H1 (cell line): ENCODE data around the gene TOR1B. TPM values are rescaled to one million over a fixed set of nuclear protein-coding genes. Genes with fewer than 3 reads are reported as not detected.
A peak's percentile ranks its signal among the peaks of the same experiment; 100 is the strongest.

ENCODE experiments used
- CTCF ChIA-PET: fragments of 300-600 bp; sonication (Branson Sonifier 250); formaldehyde crosslinking; loops from one replicate; lab custom pipeline; 2021; ENCODE audit not compliant: partially characterized antibody; lab: Charles Lee
- POLR2A ChIA-PET: fragments of 300-600 bp; sonication (Branson Sonifier 250); formaldehyde crosslinking; loops from one replicate; lab custom pipeline; 2021; ENCODE audit warnings: inconsistent platforms; ENCODE audit not compliant: partially characterized antibody; lab: Charles Lee
- DNase-seq, 2 experiments: peaks; one replicate each; pipeline versions ENCODE4 v3.0.0 to v3.0.0-alpha.2; 2010 to 2022; ENCODE audit warnings: low spot score in 2 of 2, low read depth in 1 of 2, mixed read lengths in 1 of 2
- FAIRE-seq: peaks from 2 replicates; lab custom pipeline; 2011; peaks lifted over from hg19 to GRCh38; lab: Jason Lieb, UNC
- H2AFZ ChIP-seq: 2 replicates; pipeline ENCODE4 v1.8.1; 2012; ENCODE audit warnings: low read length, inconsistent platforms
- H2AK5ac ChIP-seq: 2 replicates; pipeline ENCODE4 v1.6.1; 2013; ENCODE audit warnings: low read depth, low read length
- H2BK120ac ChIP-seq: replicated peaks from 2 replicates; pipeline ENCODE3; 2013; ENCODE audit warnings: low read depth, low read length, inconsistent platforms
- H2BK12ac ChIP-seq: 2 replicates; pipeline ENCODE4 v1.6.1; 2013; ENCODE audit warnings: low read depth, low read length
- H2BK15ac ChIP-seq: 2 replicates; pipeline ENCODE4 v1.6.1; 2013; ENCODE audit warnings: low read length
- H2BK20ac ChIP-seq: 2 replicates; pipeline ENCODE4 v1.6.1; 2013; ENCODE audit warnings: low read length
- H2BK5ac ChIP-seq: 2 replicates; pipeline ENCODE4 v1.6.1; 2013; ENCODE audit warnings: low read depth, low read length
- H3K14ac ChIP-seq: 2 replicates; pipeline ENCODE4 v1.6.1; 2013; ENCODE audit warnings: inconsistent platforms; ENCODE audit not compliant: insufficient read length
- H3K18ac ChIP-seq: 2 replicates; pipeline ENCODE4 v1.6.1; 2013; ENCODE audit warnings: low read length; ENCODE audit errors: extremely low read depth
- H3K23ac ChIP-seq: 2 replicates; pipeline ENCODE4 v1.6.1; 2013; ENCODE audit warnings: inconsistent platforms; ENCODE audit not compliant: insufficient read length
- H3K23me2 ChIP-seq: 2 replicates; pipeline ENCODE4 v1.6.1; 2013; ENCODE audit warnings: low read depth, low read length
- H3K27ac ChIP-seq: 2 replicates; pipeline ENCODE4 v1.6.1; 2011; ENCODE audit warnings: low read depth, low read length, inconsistent platforms
- H3K27me3 ChIP-seq, 4 experiments: replicated peaks in 1 of 4; 1 replicate in 1 of 4; 2 replicates in 3 of 4; pipeline versions ENCODE4 v1.6.1 to v1.8.1; 2011 to 2013; ENCODE audit warnings: low read length in 3 of 4, mild to moderate bottlenecking in 3 of 4, inconsistent platforms in 2 of 4, mixed read lengths in 2 of 4, moderate library complexity in 1 of 4; ENCODE audit not compliant: control insufficient read depth in 3 of 4, insufficient read depth in 3 of 4; ENCODE audit errors: extremely low read depth in 1 of 4
- H3K36me3 ChIP-seq, 4 experiments: 2 replicates each; pipeline versions ENCODE4 v1.6.1 to v1.8.1; 2011 to 2013; ENCODE audit warnings: mild to moderate bottlenecking in 4 of 4, low read length in 3 of 4, moderate library complexity in 2 of 4, control low read depth in 1 of 4, inconsistent platforms in 1 of 4; ENCODE audit not compliant: insufficient read depth in 4 of 4, control insufficient read depth in 2 of 4
- H3K4ac ChIP-seq: replicated peaks from 2 replicates; pipeline ENCODE3; 2013; ENCODE audit warnings: low read length, low read depth, mixed read lengths, inconsistent platforms; ENCODE audit not compliant: insufficient read length
- H3K4me1 ChIP-seq, 4 experiments: replicated peaks in 1 of 4; 1 replicate in 1 of 4; 2 replicates in 3 of 4; pipeline versions ENCODE4 v1.6.1 to v1.8.1; 2011 to 2013; ENCODE audit warnings: low read length in 3 of 4, inconsistent platforms in 2 of 4, mixed read lengths in 1 of 4; ENCODE audit not compliant: insufficient read depth in 4 of 4, control insufficient read depth in 3 of 4
- H3K4me2 ChIP-seq, 2 experiments: 2 replicates each; pipeline versions ENCODE4 v1.6.1 to v1.8.1; 2011 to 2013; ENCODE audit warnings: low read depth in 2 of 2, low read length in 2 of 2, control low read depth in 1 of 2, inconsistent platforms in 1 of 2, mild to moderate bottlenecking in 1 of 2; ENCODE audit not compliant: insufficient read depth in 1 of 2
- H3K4me3 ChIP-seq, 4 experiments: fragments of 200-600, 300-600 bp in 1 of 4; sonication (generic), shearing (Covaris generic), sonication (Bioruptor Twin) in 1 of 4; 2 replicates each; pipeline versions ENCODE4 v1.5.1 to v1.8.1; 2011 to 2016; ENCODE audit warnings: low read length in 4 of 4, low read depth in 3 of 4, control low read depth in 2 of 4, inconsistent platforms in 2 of 4, mild to moderate bottlenecking in 2 of 4, mixed read lengths in 1 of 4, moderate library complexity in 1 of 4; ENCODE audit not compliant: insufficient read depth in 2 of 4; ENCODE audit errors: extremely low read depth in 1 of 4
- H3K56ac ChIP-seq: replicated peaks from 2 replicates; pipeline ENCODE3; 2013; ENCODE audit warnings: low read depth, mild to moderate bottlenecking, mixed read lengths, low read length, inconsistent platforms; ENCODE audit not compliant: insufficient read length
- H3K79me1 ChIP-seq: 2 replicates; pipeline ENCODE4 v1.6.1; 2013; ENCODE audit warnings: low read depth, low read length, control low read depth
- H3K79me2 ChIP-seq, 2 experiments: 2 replicates each; pipeline versions ENCODE4 v1.6.1 to v1.8.1; 2012 to 2013; ENCODE audit warnings: low read length in 2 of 2, mild to moderate bottlenecking in 2 of 2, inconsistent platforms in 1 of 2; ENCODE audit not compliant: insufficient read depth in 2 of 2, control insufficient read depth in 1 of 2
- H3K9ac ChIP-seq, 4 experiments: replicated peaks in 1 of 4; 1 replicate in 1 of 4; 2 replicates in 3 of 4; pipeline versions ENCODE4 v1.6.1 to v1.8.1; 2011 to 2013; ENCODE audit warnings: low read depth in 3 of 4, low read length in 3 of 4, control low read depth in 2 of 4, mild to moderate bottlenecking in 2 of 4, moderate library complexity in 2 of 4, inconsistent platforms in 1 of 4; ENCODE audit errors: extremely low read depth in 1 of 4
- H3K9me3 ChIP-seq, 2 experiments: 2 replicates each; pipeline versions ENCODE4 v1.6.1 to v1.8.1; 2012 to 2013; ENCODE audit warnings: mild to moderate bottlenecking in 2 of 2, moderate library complexity in 2 of 2, control low read depth in 1 of 2, inconsistent platforms in 1 of 2, low read depth in 1 of 2, low read length in 1 of 2, mixed read lengths in 1 of 2; ENCODE audit not compliant: insufficient read depth in 2 of 2
- H4K20me1 ChIP-seq, 2 experiments: replicated peaks in 1 of 2; 2 replicates each; pipeline versions ENCODE3 to v1.8.1; 2011 to 2013; ENCODE audit warnings: inconsistent platforms in 2 of 2, low read length in 2 of 2, mild to moderate bottlenecking in 1 of 2; ENCODE audit not compliant: insufficient read depth in 2 of 2, control insufficient read depth in 1 of 2
- H4K5ac ChIP-seq: 2 replicates; pipeline ENCODE4 v1.6.1; 2013; ENCODE audit warnings: low read length, low read depth, mixed read lengths, inconsistent platforms; ENCODE audit not compliant: insufficient read length
- H4K8ac ChIP-seq: 2 replicates; pipeline ENCODE4 v1.8.0; 2013; ENCODE audit warnings: mild to moderate bottlenecking, moderate library complexity, low read length, inconsistent platforms; ENCODE audit not compliant: insufficient read depth; ENCODE audit errors: extremely low read depth
- H4K91ac ChIP-seq: replicated peaks from 2 replicates; pipeline ENCODE3; 2013; ENCODE audit warnings: low read length, mixed read lengths, inconsistent platforms; ENCODE audit not compliant: insufficient read length
- CHD1 ChIP-seq: IDR thresholded peaks from 2 replicates; pipeline ENCODE4 v1.6.1; 2012; ENCODE audit warnings: low read depth, low read length, improper control_type of control experiment
- GABPA ChIP-seq: IDR thresholded peaks from 2 replicates; pipeline ENCODE4 v1.6.1; 2011; ENCODE audit warnings: mild to moderate bottlenecking, low read length, moderate library complexity, borderline replicate concordance; ENCODE audit not compliant: insufficient read depth
- KDM1A ChIP-seq: fragments of 200-600, 300-600 bp; sonication (generic); IDR thresholded peaks from 2 replicates; pipeline ENCODE4 v1.7.1; 2016; ENCODE audit warnings: mild to moderate bottlenecking, low read length, borderline replicate concordance
- KDM4A ChIP-seq: IDR thresholded peaks from one replicate; pipeline ENCODE4 v1.7.1; 2012; ENCODE audit warnings: low read depth, mild to moderate bottlenecking, moderate library complexity, low read length, inconsistent platforms; ENCODE audit not compliant: severe bottlenecking
- PHF8 ChIP-seq: fragments of 200-600 bp; sonication (generic); conservative IDR thresholded peaks from 2 replicates; pipeline ENCODE4 v1.7.1; 2012; ENCODE audit warnings: low read depth, mild to moderate bottlenecking, inconsistent platforms, low read length, moderate library complexity
- SRF ChIP-seq: IDR thresholded peaks from 2 replicates; pipeline ENCODE4 v1.6.1; 2011; ENCODE audit warnings: mild to moderate bottlenecking, low read depth, low read length, moderate library complexity
- SUZ12 ChIP-seq: fragments of 200-600 bp; sonication (generic); IDR thresholded peaks from 2 replicates; pipeline ENCODE4 v1.6.1; 2012; ENCODE audit warnings: mild to moderate bottlenecking, inconsistent platforms, low read length, moderate library complexity, mixed read lengths
- TAF7 ChIP-seq: optimal IDR thresholded peaks from 2 replicates; pipeline ENCODE3; 2011; ENCODE audit warnings: low read depth, mild to moderate bottlenecking, inconsistent platforms, low read length, moderate library complexity, borderline replicate concordance
- ZNF274 ChIP-seq: IDR thresholded peaks from 2 replicates; pipeline ENCODE4 v1.7.0; 2012; ENCODE audit warnings: low read length, borderline replicate concordance; ENCODE audit errors: extremely low read depth
- WGBS, 2 experiments: shearing (Covaris generic) in 1 of 2; methylation state at CpG; one replicate each; pipeline versions ENCODE4 v1.1.6 to v1.1.7; 2013 to 2015; ENCODE audit warnings: low lambda C conversion rate in 2 of 2, mixed read lengths in 2 of 2, inconsistent platforms in 1 of 2, low coverage in 1 of 2, missing lambda C conversion rate in 1 of 2; ENCODE audit not compliant: insufficient replicate concordance in 2 of 2, insufficient coverage in 1 of 2, insufficient read length in 1 of 2; ENCODE audit errors: extremely low coverage in 1 of 2, missing lambda C conversion rate in 1 of 2; 5-methylcytosine and 5-hydroxymethylcytosine counted together
- polyA plus RNA-seq, 7 experiments: library from polyadenylated mRNA; depleted of rRNA in 3 of 7; stranded (reverse) in 5 of 7; unstranded in 2 of 7; fragments of >200 nt in 5 of 7; fragments of 200-250 nt in 2 of 7; gene quantifications; 1 replicate in 5 of 7; 2 replicates in 1 of 7; 4 replicates in 1 of 7; pipeline versions ENCODE4 v1.2.1 to v1.2.3, GENCODE V29; 2011 to 2013; ENCODE audit warnings: missing spikeins in 2 of 7, mixed read lengths in 2 of 7
- total RNA-seq: library from RNA; stranded (reverse); fragmentation: NEBNext Ultra II Directional; extraction: Animal tissue kit (Norgen Biotek cat#: 25700); gene quantifications from 2 replicates; pipeline ENCODE4 v1.2.1, GENCODE V29; 2021
- TF ChIP-seq, protein P1 (sequence below): IDR thresholded peaks from 2 replicates; pipeline ENCODE4 v1.6.1; 2011; ENCODE audit warnings: low read depth, mild to moderate bottlenecking, low read length; ENCODE audit not compliant: insufficient read depth
- TF ChIP-seq, protein P2 (sequence below): IDR thresholded peaks from 2 replicates; pipeline ENCODE4 v1.6.1; 2012; ENCODE audit warnings: low read length, inconsistent platforms

TOR1B gene
- total and polyA plus RNA-seq, 2 of the 8 experiments (the other 6 are each of a cell fraction or from before 2014, with no cell fraction given) = 11.4 to 17.4 TPM

- no peak overlapping the region for H3K56ac ChIP-seq
- H3K4ac ChIP-seq = no peak overlapping the region
- peaks cover 6% of the 10 kb centered on the region; the same call in 1 of the 2 replicates for H3K23me2 ChIP-seq
- H3K4me3 ChIP-seq = no peak overlapping the region
- no peak overlapping the region for H3K27ac ChIP-seq
- peaks cover 0 to 6% of the 10 kb centered on the region in 2 experiments; a peak in 2 of 4 replicates for H3K79me2 ChIP-seq
- H4K20me1 ChIP-seq = peaks cover 0 to 6% of the 10 kb centered on the region in 2 experiments
- FAIRE-seq (no peak), DNase-seq (no peak)
- no peak overlapping the region for H2BK120ac ChIP-seq
- no peak overlapping the region for H2BK5ac ChIP-seq
- H2BK15ac ChIP-seq = no peak overlapping the region; the same call in 1 of the 2 replicates
- no peak overlapping the region for H2AFZ ChIP-seq
- peaks cover 0 to 2% (median 0%) of the 10 kb centered on the region in 4 experiments; a peak in 1 of 8 replicates for H3K36me3 ChIP-seq
- ChIA-PET CTCF (interaction anchor here (0.6 to 2.9 kb wide), 5 partner anchors 11 to 76 kb away, joined by 3 to 11 read pairs (median 5); no protein-coding TSS in a partner anchor), POLR2A (interaction anchor here (0.9 to 4.0 kb wide), 3 partner anchors 13 to 537 kb away, joined by 3 to 20 read pairs (median 3); no protein-coding TSS in a partner anchor)
- 89% methylated on average over 17 of the region's 17 CpGs; no CpG with 5 or more reads in 1 of the 2 experiments for WGBS, 2 experiments
- peaks cover 5% of the 10 kb centered on the region for H3K79me1 ChIP-seq
- H4K91ac ChIP-seq = no peak overlapping the region
- H2BK20ac ChIP-seq = no peak overlapping the region
- H3K9me3 ChIP-seq = no peaks in the 10 kb centered on the region
- no peak overlapping the region for H2BK12ac ChIP-seq
- H3K4me1 ChIP-seq = peaks cover 0 to 5% (median 2%) of the 10 kb centered on the region in 4 experiments; a peak in 5 of 7 replicates
- no peak overlapping the region for H3K23ac ChIP-seq
- H3K27me3 ChIP-seq = no peaks in the 10 kb centered on the region
- H2AK5ac ChIP-seq = no peak overlapping the region
- H4K5ac ChIP-seq = no peak overlapping the region
- no peak overlapping the region for H3K9ac ChIP-seq
- no peak overlapping the region for H3K4me2 ChIP-seq
- H3K14ac ChIP-seq = no peak overlapping the region
- H3K18ac ChIP-seq = no peak overlapping the region
- peak overlapping the region; percentile 22; the same call in 1 of the 2 replicates for H4K8ac ChIP-seq
- no peak for TF ChIP-seq PHF8
- no peak for TF ChIP-seq KDM1A
- no peak for TF ChIP-seq GABPA
- TF ChIP-seq, protein P1, sequence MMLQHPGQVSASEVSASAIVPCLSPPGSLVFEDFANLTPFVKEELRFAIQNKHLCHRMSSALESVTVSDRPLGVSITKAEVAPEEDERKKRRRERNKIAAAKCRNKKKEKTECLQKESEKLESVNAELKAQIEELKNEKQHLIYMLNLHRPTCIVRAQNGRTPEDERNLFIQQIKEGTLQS = no peak
- no peak for TF ChIP-seq CHD1
- TF ChIP-seq TAF7 = no peak
- TF ChIP-seq KDM4A = no peak
- no peak for TF ChIP-seq SRF
- no peak for TF ChIP-seq SUZ12
- TF ChIP-seq, protein P2, sequence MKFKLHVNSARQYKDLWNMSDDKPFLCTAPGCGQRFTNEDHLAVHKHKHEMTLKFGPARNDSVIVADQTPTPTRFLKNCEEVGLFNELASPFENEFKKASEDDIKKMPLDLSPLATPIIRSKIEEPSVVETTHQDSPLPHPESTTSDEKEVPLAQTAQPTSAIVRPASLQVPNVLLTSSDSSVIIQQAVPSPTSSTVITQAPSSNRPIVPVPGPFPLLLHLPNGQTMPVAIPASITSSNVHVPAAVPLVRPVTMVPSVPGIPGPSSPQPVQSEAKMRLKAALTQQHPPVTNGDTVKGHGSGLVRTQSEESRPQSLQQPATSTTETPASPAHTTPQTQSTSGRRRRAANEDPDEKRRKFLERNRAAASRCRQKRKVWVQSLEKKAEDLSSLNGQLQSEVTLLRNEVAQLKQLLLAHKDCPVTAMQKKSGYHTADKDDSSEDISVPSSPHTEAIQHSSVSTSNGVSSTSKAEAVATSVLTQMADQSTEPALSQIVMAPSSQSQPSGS = no peak
- no peak for TF ChIP-seq ZNF274
These were observed 1.5 kb upstream of the TOR1B start for GRCh38 chr9:129801504-129801903.
